ENCODE data around the gene GBGT1. TPM values are rescaled to one million over a fixed set of nuclear protein-coding genes. Genes with fewer than 3 reads are reported as not detected.
A peak's percentile ranks its signal among the peaks of the same experiment; 100 is the strongest.

Gene GBGT1
- total RNA-seq, 3 donors from 2014 or later = 14.8 to 21.3 (median 15.0) TPM

DNA sequence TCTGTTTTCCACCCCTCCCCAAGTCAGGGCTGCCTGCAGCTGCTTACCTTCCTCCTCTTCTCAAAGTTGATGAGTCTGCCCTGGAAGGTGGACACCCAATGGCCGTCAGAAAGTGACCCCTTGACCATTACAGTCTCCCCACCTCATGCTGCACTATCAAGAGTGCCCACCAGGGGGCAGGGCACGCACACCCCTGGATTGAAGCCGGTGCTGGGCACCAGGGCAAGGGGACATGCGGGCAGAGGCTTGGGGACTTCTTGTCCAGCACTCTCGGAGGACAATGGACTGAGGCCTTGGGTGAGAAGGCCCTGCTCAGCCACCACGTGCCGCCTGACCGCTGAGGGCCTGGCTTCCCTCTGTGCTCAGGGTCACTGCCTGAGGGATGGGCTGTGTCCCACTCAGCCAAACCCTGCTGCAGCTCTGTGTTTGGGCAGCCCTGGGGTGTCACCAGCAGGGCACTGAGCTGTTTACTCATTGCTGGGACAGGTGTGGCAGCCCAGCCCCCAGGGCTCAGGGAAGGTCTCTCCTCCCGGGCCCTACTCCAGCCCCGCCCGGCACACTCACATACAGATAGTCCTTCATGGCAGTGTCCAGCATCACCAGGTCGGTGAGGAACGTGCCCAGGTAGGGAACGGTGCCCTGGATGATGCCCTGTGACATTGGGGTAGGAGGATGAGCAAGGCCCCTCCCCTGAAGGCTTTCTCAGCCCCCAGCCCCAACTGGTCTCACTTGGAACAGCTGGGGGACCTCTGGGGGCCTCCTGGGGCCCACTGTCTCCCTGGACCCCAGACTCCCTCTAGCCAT is 60.3 kb downstream of the GBGT1 start:
- H3K36me3 ChIP-seq = peaks cover 31% of the 10 kb centered on the region
- no peak for DNase-seq (ENCODE audit: low spot score in 2 of 2)

More for the DNA sequence above, 60.3 kb downstream of the GBGT1 start:
- intact Hi-C loops (cut with DNase I; ENCODE audit: low total_unique reads) = loop anchor here (2.0 kb wide), 1 partner anchor 45 kb away; no protein-coding TSS in a partner anchor
- Histone ChIP-seq H3K27ac (peak overlapping the region; percentile 57 to 61), H3K27me3 (no peaks in the 10 kb centered on the region), H3K4me3 (no peak overlapping the region), H3K9me3 (no peaks in the 10 kb centered on the region), H3K4me1 (no peaks in the 10 kb centered on the region)
- TF ChIP-seq, protein P1, sequence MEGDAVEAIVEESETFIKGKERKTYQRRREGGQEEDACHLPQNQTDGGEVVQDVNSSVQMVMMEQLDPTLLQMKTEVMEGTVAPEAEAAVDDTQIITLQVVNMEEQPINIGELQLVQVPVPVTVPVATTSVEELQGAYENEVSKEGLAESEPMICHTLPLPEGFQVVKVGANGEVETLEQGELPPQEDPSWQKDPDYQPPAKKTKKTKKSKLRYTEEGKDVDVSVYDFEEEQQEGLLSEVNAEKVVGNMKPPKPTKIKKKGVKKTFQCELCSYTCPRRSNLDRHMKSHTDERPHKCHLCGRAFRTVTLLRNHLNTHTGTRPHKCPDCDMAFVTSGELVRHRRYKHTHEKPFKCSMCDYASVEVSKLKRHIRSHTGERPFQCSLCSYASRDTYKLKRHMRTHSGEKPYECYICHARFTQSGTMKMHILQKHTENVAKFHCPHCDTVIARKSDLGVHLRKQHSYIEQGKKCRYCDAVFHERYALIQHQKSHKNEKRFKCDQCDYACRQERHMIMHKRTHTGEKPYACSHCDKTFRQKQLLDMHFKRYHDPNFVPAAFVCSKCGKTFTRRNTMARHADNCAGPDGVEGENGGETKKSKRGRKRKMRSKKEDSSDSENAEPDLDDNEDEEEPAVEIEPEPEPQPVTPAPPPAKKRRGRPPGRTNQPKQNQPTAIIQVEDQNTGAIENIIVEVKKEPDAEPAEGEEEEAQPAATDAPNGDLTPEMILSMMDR (IDR thresholded peaks at IDR 0.05) = peak; percentile 96 to 99 (median 98)
- TF ChIP-seq POLR2A (IDR thresholded peaks at IDR 0.05) (no peak), POLR2AphosphoS5 (IDR thresholded peaks at IDR 0.05) (peak in 2 of 3 donors; percentile 28 to 66)

Other genes with a start within 250 kb of the GBGT1 start
- 10 to 100 TPM; 38.1 to 61.9 (median 48.2) TPM for gene TSC1, start 219.3 kb downstream of the GBGT1 start, total RNA-seq
- not detected for gene GFI1B, start 185.2 kb downstream of the GBGT1 start, total RNA-seq
- 10 to 100 TPM; 43.8 to 74.4 (median 68.2) TPM for gene GTF3C5, start 132.9 kb downstream of the GBGT1 start, total RNA-seq
- gene CEL, start 101.9 kb downstream of the GBGT1 start, total RNA-seq = under 1 TPM; 0.29 to 0.98 (median 0.32) TPM
- 10 to 100 TPM; 52.0 to 94.1 (median 79.3) TPM for gene RALGDS, start 42.7 kb downstream of the GBGT1 start, total RNA-seq
- under 1 TPM in 2 of 3 donors, not detected in 1; 0.88 to 0.98 TPM for gene OBP2B, start 45.3 kb upstream of the GBGT1 start, total RNA-seq
- 1 to 10 TPM; 1.1 to 3.9 (median 2.8) TPM for gene ABO, start 111.3 kb upstream of the GBGT1 start, total RNA-seq
- gene SURF6, start 172.3 kb upstream of the GBGT1 start, total RNA-seq = 10 to 100 TPM; 12.8 to 29.0 (median 23.3) TPM
- gene MED22, start 184.2 kb upstream of the GBGT1 start, total RNA-seq = 10 to 100 TPM; 19.2 to 32.2 (median 31.1) TPM
- 1,000 to 10,000 TPM; 2,020 to 2,813 (median 2,212) TPM for gene RPL7A, start 184.3 kb upstream of the GBGT1 start, total RNA-seq
- 10 to 100 TPM; 45.9 to 61.4 (median 46.8) TPM for gene SURF1, start 192.6 kb upstream of the GBGT1 start, total RNA-seq
- gene SURF2, start 192.6 kb upstream of the GBGT1 start, total RNA-seq = 10 to 100 TPM; 16.7 to 25.9 (median 25.2) TPM
- 100 to 1,000 TPM; 109 to 164 (median 133) TPM for gene SURF4, start 212.1 kb upstream of the GBGT1 start, total RNA-seq
- 1 to 10 TPM in 1 of 3 donors, under 1 TPM in 2; 0.59 to 3.9 (median 0.96) TPM for gene STKLD1, start 212.5 kb upstream of the GBGT1 start, total RNA-seq

Measured in breast epithelium (tissue), 4 donors.